ENCODE measurements around the gene CCDC187.

CCDC187 gene

GRCh38 chr9:136204145-136204805, 99.6 kb downstream of the CCDC187 start:
- TF ChIP-seq CTCF (conservative IDR thresholded peaks at IDR 0.05): no peak
- peak overlapping the region; percentile 79 for H3K27ac ChIP-seq

GRCh38 chr9:136203408-136204144, 100.3 kb downstream of the CCDC187 start:
- no peak for TF ChIP-seq CTCF (conservative IDR thresholded peaks at IDR 0.05)

GRCh38 chr9:136202454-136203407, 101.2 kb downstream of the CCDC187 start:
- no peak for TF ChIP-seq CTCF (conservative IDR thresholded peaks at IDR 0.05)
- peak overlapping the region; percentile 79 for H3K27ac ChIP-seq

More at GRCh38 chr9:136203408-136204144, 100.3 kb downstream of the CCDC187 start:
- peak overlapping the region; percentile 79 for H3K27ac ChIP-seq

- peak overlapping the region; percentile 79; the same call in 1 of the 2 replicates for H3K27ac ChIP-seq
- TF ChIP-seq CTCF (conservative IDR thresholded peaks at IDR 0.05): no peak
These were observed 102.1 kb downstream of the CCDC187 start for GRCh38 chr9:136201609-136202453.

- no peak overlapping the region for H3K27ac ChIP-seq
- TF ChIP-seq CTCF (conservative IDR thresholded peaks at IDR 0.05): no peak
These were observed 102.7 kb downstream of the CCDC187 start for GRCh38 chr9:136201174-136201573.

GRCh38 chr9:136200424-136200823, 103.5 kb downstream of the CCDC187 start:
- H3K27ac ChIP-seq: no peak overlapping the region
- no peak for TF ChIP-seq CTCF (conservative IDR thresholded peaks at IDR 0.05)
